ENCODE data around the gene DDX24.
"Not testable (repeated sequence)": the region's sequence is repeated elsewhere in the genome, so short reads cannot be mapped to it uniquely, and the experiment has no call there.

DDX24 gene

GRCh38 chr14:94077823-94078222, 3.2 kb downstream of the DDX24 start:
- DNase-seq: no peak

DNA sequence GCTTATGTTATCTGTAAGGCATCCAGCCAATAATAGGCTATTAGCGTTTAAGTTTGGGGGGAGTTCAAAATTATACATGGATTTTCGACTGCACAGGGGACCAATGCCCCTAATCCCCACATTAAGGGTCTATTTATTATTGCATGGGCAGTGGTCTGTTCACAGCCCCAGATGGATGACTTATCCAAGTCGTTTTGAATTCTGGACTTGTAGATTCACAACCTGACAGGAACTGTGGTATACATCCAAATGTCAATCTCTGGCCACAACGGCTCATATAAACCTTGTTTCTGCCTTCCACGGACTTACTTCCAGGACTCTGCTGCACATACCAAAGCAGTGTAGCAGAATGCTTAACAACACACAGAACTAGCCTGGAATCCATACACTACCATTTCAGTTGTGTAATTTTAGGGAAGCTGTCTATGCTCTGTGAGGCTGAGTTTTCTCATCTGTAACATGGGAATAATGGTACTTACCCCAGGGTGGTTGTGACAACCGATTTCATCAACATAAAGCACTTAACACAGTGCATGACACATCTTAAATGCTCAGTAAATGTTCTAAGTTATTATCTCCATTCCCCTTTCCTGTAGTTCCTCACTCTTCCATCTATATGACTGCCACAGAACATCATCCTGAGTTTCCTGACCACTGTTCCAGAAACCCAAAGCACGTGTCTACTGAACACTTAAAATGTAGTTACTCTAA, 3.7 kb downstream of the DDX24 start:
- DNase-seq: no peak

- no peak for DNase-seq
These were observed 6.0 kb downstream of the DDX24 start for GRCh38 chr14:94075008-94075407.

GRCh38 chr14:94074534-94074933, 6.5 kb downstream of the DDX24 start:
- no peak for DNase-seq

GRCh38 chr14:94072076-94072475, 8.9 kb downstream of the DDX24 start:
- DNase-seq: not testable (repeated sequence)

DNA sequence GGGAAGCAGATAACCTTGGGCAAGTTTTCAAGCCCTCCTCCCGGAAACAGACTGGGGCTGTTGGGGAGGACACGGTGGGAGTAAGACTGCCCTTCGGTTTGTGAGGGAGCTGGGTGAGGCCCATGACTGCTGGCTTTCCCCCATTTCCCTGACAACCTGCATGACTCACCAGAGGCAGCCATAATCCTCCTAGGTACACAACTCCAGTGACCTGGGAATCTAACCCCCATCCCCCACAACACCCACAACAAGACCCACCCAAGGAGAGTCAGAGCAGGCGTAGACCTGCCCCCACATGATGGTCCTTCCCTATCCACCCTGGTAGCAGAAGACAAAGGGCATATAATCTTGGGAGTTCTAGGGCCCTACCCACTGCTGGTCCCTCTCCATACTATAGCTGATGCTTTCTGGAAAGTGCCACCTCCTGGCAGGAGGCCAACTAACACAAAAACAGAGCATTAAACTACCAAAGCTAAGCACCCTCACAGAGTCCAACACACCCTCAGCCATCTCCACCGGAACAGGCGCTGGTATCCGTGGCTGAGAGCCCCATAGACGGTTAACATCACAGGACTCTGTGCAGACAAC, 14.8 kb downstream of the DDX24 start:
- no peak for DNase-seq

DNA sequence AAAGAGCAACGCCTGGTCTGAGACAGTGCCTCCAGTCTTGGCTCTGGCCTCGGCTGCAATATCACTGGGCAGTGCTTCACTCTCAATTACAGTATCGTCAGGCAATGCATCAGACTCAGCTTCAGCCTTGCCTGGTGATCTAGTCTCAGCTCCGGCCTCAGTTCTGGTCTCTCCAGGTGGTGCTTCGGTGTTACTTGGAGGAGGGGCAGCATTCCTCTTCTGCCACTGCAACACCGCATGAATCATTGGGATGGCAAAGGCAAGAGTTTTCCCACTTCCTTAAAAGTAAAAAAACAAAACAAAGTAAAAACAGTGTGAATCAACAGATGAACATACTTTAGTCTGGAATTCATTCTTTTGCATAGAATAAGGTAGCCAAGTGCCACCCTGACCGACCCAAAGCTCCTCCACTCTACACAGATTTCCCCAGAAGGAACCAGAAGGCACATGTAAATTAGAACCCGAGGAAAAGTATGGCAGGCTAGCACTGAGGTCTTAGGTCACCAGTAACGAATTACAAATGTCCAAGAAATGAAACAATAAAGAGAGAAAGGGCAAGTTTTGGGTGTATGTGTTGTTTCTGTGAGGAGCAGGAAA, 18.6 kb downstream of the DDX24 start:
- no peak for DNase-seq

DNA sequence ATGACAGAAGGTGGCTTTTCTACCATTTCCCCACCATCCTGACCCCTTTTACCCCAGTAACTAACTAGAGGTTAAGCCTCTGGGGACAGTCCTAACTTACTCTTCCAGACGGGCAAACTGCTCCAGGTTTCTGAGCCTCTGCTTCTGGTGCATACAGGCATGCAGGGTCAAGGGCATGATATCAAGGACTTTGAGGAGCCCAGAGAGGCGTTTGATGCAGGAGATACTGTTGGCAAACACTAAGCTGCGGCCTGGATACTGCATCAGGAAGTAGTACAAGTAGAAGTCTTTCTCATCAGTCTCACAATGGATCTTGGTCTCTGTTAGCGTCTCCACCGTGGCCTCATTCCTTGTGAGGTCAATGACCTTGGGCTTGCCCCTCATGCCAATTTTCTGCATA, 21.0 kb downstream of the DDX24 start:
- no peak for DNase-seq

GRCh38 chr14:94058674-94059138, 22.3 kb downstream of the DDX24 start:
- no peak for DNase-seq

- no peak for DNase-seq
These were observed 22.8 kb downstream of the DDX24 start for GRCh38 chr14:94058128-94058673.

- no peak for DNase-seq
These were observed 24.3 kb downstream of the DDX24 start for GRCh38 chr14:94056579-94057308.

DNA sequence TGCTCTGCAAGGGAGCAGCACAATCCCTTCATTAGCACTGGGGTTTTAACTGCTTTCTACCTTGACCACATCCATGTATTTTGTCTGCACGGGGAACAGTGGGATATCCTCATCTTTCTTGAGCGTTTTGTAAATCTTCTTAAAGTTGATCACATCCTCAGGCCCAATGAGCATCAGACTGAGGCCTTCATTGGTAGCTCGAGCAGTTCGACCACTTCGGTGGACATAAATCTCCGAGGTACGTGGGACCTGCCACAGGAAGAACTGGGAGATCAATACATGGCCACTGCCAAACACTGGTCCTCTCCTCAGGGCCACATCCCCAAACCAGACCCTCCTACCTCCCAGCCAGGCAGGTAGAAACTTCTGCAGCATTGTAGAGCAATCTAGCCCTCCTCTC, 26.1 kb downstream of the DDX24 start:
- DNase-seq: no peak

DNA sequence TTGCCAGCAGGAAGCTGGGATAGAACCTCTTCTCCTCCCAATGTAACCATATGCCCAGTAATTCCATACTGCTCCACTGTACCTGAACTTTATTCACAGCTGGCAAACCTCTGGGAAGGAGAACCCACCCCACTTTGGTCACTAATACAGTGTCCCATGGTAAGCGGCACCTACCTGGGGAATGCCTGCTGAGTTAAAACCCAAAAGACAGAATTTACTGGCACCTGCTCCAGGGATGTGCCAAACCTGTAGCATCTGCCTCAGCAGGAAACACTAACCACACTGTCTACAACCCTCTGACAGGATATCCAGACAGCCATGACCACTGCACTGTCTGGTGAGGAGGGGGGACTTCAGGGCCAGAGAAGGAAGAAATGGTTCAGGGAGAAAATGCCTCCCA, 26.6 kb downstream of the DDX24 start:
- no peak for DNase-seq

DNA sequence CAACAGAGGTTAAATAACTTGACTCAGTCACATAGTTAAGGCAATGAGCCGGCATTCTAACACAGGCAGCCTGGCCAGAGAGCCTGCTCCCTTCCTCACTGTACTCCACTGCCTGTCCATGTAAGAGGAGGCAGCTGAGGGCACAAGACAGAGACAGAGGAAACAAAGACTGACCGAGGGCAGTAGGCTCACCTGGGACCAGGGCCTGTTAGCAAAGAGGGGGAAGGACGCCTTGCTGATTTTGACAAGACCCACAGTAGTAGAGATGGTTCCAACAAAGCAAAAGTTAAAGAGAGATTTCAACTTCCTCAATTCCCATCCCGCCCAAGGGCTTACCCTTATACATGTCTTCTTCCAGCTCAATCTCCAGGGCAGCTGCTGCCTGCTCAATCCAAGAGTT, 28.3 kb downstream of the DDX24 start:
- DNase-seq: no peak

DNA sequence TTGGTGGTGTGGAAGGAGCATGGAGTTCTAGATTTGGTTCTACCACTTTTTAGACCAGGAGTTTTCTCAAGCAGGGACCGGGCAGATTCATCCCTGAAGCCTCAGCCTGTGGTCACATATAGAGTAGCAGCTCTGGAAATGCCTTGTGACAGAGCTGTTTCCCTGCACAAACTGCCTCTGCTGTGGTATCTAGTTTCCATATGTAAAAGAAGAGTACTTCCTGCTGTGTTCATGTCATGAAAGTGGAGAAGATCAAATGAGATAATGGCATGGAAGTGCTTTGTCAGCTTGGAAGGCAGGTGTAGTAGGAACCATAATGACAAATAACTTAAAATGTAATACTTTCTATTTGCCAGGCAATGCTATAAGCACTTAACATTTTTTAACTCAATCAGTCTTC, 28.8 kb downstream of the DDX24 start:
- DNase-seq: no peak

GRCh38 chr14:94051779-94052178, 29.2 kb downstream of the DDX24 start:
- no peak for DNase-seq

DNA sequence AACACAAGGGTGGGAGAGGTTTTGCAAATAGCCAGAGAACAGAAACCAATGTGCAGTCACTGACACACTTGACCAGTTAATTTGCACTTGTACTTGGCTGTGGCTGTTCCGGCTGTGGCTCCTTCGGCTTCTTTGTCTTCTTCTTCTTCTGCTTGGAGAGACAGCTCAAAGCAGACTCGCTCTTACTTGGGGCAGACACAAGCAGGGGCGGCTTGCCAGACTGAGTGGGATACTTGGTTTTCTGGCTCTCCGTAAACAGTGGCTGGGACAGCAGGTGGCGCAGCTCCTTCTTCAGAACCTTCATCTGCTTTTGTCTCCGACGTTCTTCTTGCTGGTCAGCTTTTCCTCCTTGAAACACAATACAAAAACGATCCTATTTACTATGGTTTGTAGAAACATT, 29.9 kb downstream of the DDX24 start:
- DNase-seq: no peak

DNA sequence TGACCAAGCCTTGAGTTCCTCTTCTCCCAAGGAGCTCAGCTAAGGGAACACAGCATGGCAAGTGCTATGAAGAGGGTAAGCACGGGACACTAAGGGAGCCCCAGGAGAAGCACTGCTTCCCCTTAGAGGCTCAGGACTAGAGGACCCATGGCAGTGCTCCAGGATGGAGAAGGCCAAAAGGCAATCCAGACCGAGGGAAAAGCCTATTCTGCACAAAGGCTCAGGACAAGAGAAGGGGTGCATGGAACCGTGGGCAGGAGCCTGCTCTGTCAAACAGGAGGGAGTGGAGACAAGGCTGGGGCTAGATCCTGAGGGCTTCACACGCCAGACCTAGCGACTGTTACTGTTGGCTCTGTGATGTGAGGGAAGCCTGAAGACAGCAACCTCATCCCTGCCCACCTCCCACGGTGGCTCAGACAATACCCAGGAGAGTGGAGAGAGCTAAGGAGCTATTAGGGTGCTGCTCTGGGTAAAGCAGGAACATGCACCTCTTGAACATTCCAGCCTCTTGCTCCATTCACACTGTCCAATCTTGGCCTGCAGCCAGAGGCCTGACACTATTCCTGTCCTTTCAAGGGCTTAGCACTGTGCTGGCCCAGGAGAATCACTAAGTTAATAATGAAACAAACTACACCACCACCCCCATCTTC, 30.6 kb downstream of the DDX24 start:
- DNase-seq: no peak

DNA sequence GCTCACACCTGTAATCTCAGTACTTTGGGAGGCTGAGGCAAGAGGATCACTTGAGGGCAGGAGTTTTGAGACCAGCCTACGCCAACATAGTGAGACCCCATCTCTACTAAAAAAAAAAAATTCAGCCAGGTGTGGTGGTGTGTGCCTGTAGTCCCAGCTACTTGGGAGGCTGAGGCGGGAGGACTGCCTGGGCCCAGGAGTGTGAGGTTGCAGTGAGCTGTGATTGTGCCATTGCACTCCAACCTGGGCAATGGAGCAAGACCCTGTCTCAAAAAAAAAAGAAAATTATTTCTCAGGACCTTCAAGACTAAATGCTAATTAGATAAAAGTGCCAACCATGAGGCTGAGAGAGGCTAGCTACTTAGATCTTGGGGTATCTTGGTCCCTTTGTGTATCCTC, 31.4 kb downstream of the DDX24 start:
- no peak for DNase-seq

DNA sequence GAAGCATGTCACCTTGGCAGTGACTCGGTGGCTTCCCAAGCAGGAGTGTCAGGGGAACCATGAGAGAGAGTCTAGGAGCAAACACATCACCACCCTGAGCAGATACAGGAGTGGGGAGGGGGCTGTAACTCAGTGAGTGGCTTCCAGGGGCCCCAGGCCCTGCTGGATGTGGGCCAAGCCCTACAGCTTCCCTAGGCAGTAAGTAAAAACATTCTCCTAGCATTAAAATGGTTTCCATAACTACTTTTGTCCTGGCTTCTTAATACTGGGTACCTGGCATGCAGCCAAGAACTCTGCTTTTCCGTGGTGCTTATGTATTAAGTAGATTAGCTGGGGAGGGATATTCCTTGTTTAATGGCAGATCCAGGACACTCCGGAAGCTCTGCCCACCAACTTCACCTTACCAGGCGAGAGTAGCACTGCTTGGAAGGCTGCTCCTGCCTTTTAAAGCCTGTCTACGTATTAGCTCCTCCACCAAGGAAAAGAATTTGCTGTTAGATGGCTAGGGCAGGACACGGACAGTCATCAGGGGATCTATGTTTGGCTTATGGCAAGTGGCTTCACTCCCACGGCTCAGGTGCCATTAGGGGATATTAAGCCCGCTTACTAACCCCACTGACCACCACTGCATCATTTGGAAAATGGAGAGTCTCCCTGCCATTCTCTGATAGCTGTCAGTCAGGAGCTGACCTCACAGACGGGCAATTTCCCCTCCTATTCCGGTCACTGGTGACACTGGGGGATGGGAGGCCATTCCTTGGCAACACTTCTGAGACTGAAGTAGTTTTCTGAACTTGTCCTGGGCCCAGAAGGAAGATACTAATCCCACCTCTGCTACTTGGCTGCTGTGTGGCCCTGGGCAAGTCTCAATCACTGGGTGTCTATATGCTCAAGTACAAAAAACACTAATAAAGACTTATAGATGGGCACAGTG, 32.0 kb downstream of the DDX24 start:
- no peak for DNase-seq

DNA sequence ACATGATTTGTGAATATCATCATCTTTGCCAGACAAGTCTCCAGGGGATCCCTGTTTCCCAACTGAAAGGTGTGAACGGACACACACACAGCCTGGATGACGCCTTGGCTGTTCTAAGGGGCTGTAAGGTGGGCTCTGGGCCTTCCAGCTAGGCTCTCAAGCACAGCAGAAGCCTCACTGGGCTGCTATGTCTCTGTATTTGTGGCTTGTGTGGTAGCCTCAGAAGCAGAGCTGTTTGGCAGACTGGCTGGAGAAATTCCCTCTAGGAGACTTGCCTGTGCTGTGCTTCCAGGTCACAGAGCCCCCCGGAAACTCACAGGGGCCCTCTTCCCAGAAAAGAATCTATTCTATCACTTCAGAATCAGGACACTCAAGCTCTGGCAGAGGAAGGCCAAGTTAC, 33.4 kb downstream of the DDX24 start:
- no peak for DNase-seq
